Ovary (tissue), 10 donors: Measurements from ENCODE around the gene CD207. TPM values are rescaled to one million over a fixed set of nuclear protein-coding genes. Genes with fewer than 3 reads are reported as not detected.
"Not testable (repeated sequence)": the region's sequence is repeated elsewhere in the genome, so short reads cannot be mapped to it uniquely, and the experiment has no call there.

Experiments used
- DNase-seq, 5 donors: peaks; one replicate each; pipeline ENCODE4 v3.0.0-alpha.2; 2019 to 2020
- H3K27ac ChIP-seq, 2 donors: fragments of 200-600 bp; one replicate each; pipeline versions ENCODE4 v1.5.1 to v1.8.0; 2019 to 2022
- H3K27me3 ChIP-seq: fragments of 200-600 bp; one replicate; pipeline ENCODE4 v1.8.0; 2022
- H3K36me3 ChIP-seq: fragments of 200-600 bp; sonication (generic); one replicate; pipeline ENCODE4 v1.5.1; 2019
- H3K4me1 ChIP-seq: one replicate; pipeline ENCODE4 v1.8.1; 2013; ENCODE audit warnings: mild to moderate bottlenecking, moderate library complexity; ENCODE audit not compliant: insufficient read depth
- H3K4me3 ChIP-seq: fragments of 200-600 bp; sonication (generic); one replicate; pipeline ENCODE4 v1.5.1; 2017
- H3K9me3 ChIP-seq, 2 donors: fragments of 200-600 bp in 1 of 2; sonication (generic) in 1 of 2; one replicate each; pipeline versions ENCODE4 v1.5.1 to v1.8.1; 2013 to 2019; ENCODE audit warnings: mild to moderate bottlenecking in 1 of 2, moderate library complexity in 1 of 2
- CTCF ChIP-seq, 3 donors: fragments of 450-650 bp in 2 of 3; fragments of 200-600 bp in 1 of 3; IDR thresholded peaks; one replicate each; pipeline versions ENCODE4 v1.5.1 to v1.8.0; 2016 to 2022; ENCODE audit warnings: antibody characterized with exemption in 3 of 3, mild to moderate bottlenecking in 1 of 3
- EP300 ChIP-seq: sonication (generic); formaldehyde crosslinking; IDR thresholded peaks from one replicate; pipeline ENCODE4 v1.6.1; 2017; ENCODE audit warnings: antibody characterized with exemption
- POLR2A ChIP-seq: fragments of 450-650 bp; IDR thresholded peaks from one replicate; pipeline ENCODE4 v1.6.1; 2017; ENCODE audit warnings: antibody characterized with exemption, mild to moderate bottlenecking, moderate library complexity
- WGBS, 3 donors: extraction: QIAGEN DNeasy Blood & Tissue Kit in 1 of 3; methylation state at CpG; one replicate each; pipeline versions ENCODE4 v1.1.5 to v1.1.7; 2013 to 2017; 5-methylcytosine and 5-hydroxymethylcytosine counted together
- intact Hi-C, 4 donors: fragments of 100-400 bp; cut with DNase I; formaldehyde crosslinking; loops; one replicate each; pipeline versions ENCODE4 v1.11.0 to v1.15.1; 2022 to 2023
- long read RNA-seq, 3 donors: library from polyadenylated mRNA in 2 of 3; unstranded in 2 of 3; transcript quantifications; one replicate each; pipeline ENCODE4 v2.0.0 and lab custom pipeline, GENCODE V29; 2021 to 2026
- polyA plus RNA-seq, 2 donors: library from polyadenylated mRNA; stranded (reverse); fragments of 200-250 nt in 1 of 2; fragments of 350-450 nt in 1 of 2; fragmentation: Illumina TruSeq in 1 of 2; extraction: RNeasy Lipid Tissue Mini Kit (QIAGEN cat#74804) in 1 of 2; gene quantifications; one replicate each; pipeline ENCODE4 v1.2.3, GENCODE V29; 2013 to 2014
- total RNA-seq, 7 donors: library from RNA; depleted of rRNA in 2 of 7; stranded (reverse); fragments of >200 nt in 2 of 7; fragmentation: NEBNext Ultra II Directional in 3 of 7; extraction: Animal tissue kit (Norgen Biotek cat#: 25700) in 3 of 7; gene quantifications; one replicate each; pipeline versions ENCODE4 v1.1.0 to v1.2.4, GENCODE V29; 2016 to 2023
- donor health status: DM: no; HTN: no; CAD: no; lungs with moderate emphysema.
- donor health status: DM: no; HTN: no; CAD: no.
- donor health status: Bipolar disorder and iron deficiency.
- donor health status: DM: yes; HTN: yes; CAD: no.
- donor health status: DM: no; HTN: no; CAD: no.
- donor health status: DM: yes; HTN: yes; CAD: no.

Gene CD207
- total RNA-seq: 1 to 10 TPM in 1 of 7 donors, under 1 TPM in 4, not detected in 2; 0.13 to 1.5 (median 0.40) TPM
- under 1 TPM; 0.35 to 0.83 TPM for polyA plus RNA-seq
- long read RNA-seq, donor 1: 0 reads
- long read RNA-seq, donor 2: 0 reads
- long read RNA-seq, donor 3: 0 reads

DNA sequence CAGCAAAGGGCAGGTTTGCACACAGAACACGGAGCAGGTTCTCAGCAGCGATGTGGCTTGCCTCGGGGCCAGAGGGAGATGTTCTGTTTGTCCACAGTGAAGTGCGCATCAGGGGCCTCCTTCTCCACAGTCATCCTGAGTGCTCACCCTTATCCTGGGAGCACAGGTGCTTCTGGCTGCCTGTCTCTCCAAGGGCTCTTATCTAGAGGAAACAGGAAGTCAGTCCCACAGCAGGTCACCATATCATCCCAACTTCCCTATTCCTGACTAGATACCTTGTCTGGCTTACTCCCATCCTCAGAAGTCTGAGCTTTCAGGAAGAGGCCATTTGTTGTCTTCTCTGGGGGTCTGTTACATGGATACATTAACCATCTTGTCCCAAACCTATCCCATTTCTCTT lies at the start of gene CD207:
Gene CD207 (minus strand): TSS at position 174 of the 400 bp plus-strand sequence. CDS start 40 bp downstream, at position 134.
- intact Hi-C loops: no loop called here
- H3K36me3 ChIP-seq: no peaks in the 10 kb centered on the region
- no peaks in the 10 kb centered on the region for H3K27me3 ChIP-seq
- DNase-seq: no peak
- H3K4me1 ChIP-seq: no peaks in the 10 kb centered on the region
- H3K9me3 ChIP-seq: no peaks in the 10 kb centered on the region
- no peak within 1 kb of the TSS for H3K4me3 ChIP-seq
- no peak within 1 kb of the TSS for H3K27ac ChIP-seq
- WGBS, 3 donors: 78 to 88% (median 85%) methylated on average over 4 of the region's 4 CpGs
- TF ChIP-seq CTCF (IDR thresholded peaks at IDR 0.05) (no peak), EP300 (no peak), POLR2A (no peak)

DNA sequence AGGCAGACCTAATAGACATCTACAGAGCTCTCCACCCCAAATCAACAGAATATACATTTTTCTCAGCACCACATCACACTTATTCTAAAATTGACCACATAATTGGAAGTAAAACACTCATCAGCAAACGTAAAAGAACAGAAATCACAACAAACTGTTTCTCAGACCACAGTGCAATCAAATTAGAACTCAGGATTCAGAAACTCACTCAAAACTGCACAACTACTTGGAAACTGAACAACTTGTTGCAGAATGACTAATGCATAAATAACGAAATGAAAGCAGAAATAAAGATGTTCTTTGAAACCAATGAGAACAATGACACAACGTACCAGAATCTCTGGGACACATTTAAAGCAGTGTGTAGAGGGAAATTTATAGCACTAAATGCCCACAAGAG lies 42.9 kb upstream of the CD207 start:
- H3K27me3 ChIP-seq, H3K4me3 ChIP-seq, H3K9me3 ChIP-seq, DNase-seq, intact Hi-C loops, H3K27ac ChIP-seq, H3K4me1 ChIP-seq, H3K36me3 ChIP-seq: not testable (repeated sequence)
- WGBS, 3 donors: 56 to 74% (median 69%) methylated on average over 3 of the region's 3 CpGs

- H3K4me3 ChIP-seq, H3K36me3 ChIP-seq, H3K27me3 ChIP-seq, H3K4me1 ChIP-seq, H3K9me3 ChIP-seq, intact Hi-C loops, H3K27ac ChIP-seq, DNase-seq: not testable (repeated sequence)
- WGBS, 3 donors: 67 to 72% (median 71%) methylated on average over 9 of the region's 9 CpGs
Observed at GRCh38 chr2:70876138-70876537, 40.5 kb upstream of the CD207 start.

GRCh38 chr2:70873541-70873940 lies 37.9 kb upstream of the CD207 start:
- DNase-seq: no peak
- Histone ChIP-seq H3K9me3 (no peaks in the 10 kb centered on the region), H3K27me3 (no peaks in the 10 kb centered on the region), H3K36me3 (no peaks in the 10 kb centered on the region), H3K27ac (no peak overlapping the region), H3K4me3 (no peak overlapping the region), H3K4me1 (peaks cover 4% of the 10 kb centered on the region)
- intact Hi-C loops: loop anchor here (5.0 kb wide), 2 partner anchors 69 to 74 kb away; no protein-coding TSS in a partner anchor
- 38 to 53% (median 40%) methylated on average over 4 of the region's 4 CpGs for WGBS, 3 donors
- no peak for TF ChIP-seq EP300
- no peak for TF ChIP-seq POLR2A

- Histone ChIP-seq H3K4me1 (peaks cover 4% of the 10 kb centered on the region), H3K27me3 (no peaks in the 10 kb centered on the region), H3K4me3 (no peak overlapping the region), H3K27ac (no peak overlapping the region), H3K9me3 (no peaks in the 10 kb centered on the region), H3K36me3 (no peaks in the 10 kb centered on the region)
- peak; percentile 73 to 86 (median 77) for DNase-seq
- WGBS, 3 donors: 11 to 15% (median 12%) methylated on average over 33 to 36 of the region's 36 CpGs
- TF ChIP-seq EP300 (no peak), POLR2A (no peak), CTCF (IDR thresholded peaks at IDR 0.05) (peak; percentile 52 to 79 (median 67))
- intact Hi-C loops: loop anchor here (5.0 kb wide), 2 partner anchors 71 to 76 kb away; no protein-coding TSS in a partner anchor
Observed at GRCh38 chr2:70871398-70872211, 36.0 kb upstream of the CD207 start.

DNA sequence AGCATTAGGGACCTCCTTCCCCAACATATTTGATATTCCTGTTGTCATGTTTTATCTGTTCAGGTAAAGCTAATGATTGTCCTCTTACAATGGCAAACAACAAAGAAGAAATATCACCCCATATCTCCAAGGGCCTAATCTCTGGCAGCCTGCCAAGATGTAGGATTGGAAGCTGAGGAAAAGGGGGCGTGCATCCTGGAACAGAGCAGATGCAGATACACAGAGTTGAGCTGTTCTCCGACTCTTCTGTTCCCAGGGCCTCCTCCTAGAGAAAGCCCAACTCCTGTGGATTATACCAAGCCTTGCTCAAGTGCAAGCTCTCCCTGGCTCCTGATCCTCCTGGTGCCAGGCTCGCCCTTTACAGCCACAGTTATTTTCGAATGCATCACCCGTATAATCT lies 35.2 kb upstream of the CD207 start:
- WGBS, 3 donors: 46 to 55% (median 50%) methylated on average over 5 of the region's 5 CpGs
- H3K27ac ChIP-seq: no peak overlapping the region
- no peaks in the 10 kb centered on the region for H3K9me3 ChIP-seq
- H3K36me3 ChIP-seq: no peaks in the 10 kb centered on the region
- no peaks in the 10 kb centered on the region for H3K27me3 ChIP-seq
- peaks cover 4% of the 10 kb centered on the region for H3K4me1 ChIP-seq
- TF ChIP-seq CTCF (IDR thresholded peaks at IDR 0.05): no peak
- TF ChIP-seq EP300: no peak
- no peak for TF ChIP-seq POLR2A
- DNase-seq: no peak
- H3K4me3 ChIP-seq: no peak overlapping the region
- intact Hi-C loops: loop anchor here (5.0 kb wide), 2 partner anchors 72 to 77 kb away; no protein-coding TSS in a partner anchor
